NCI-H128 (cell line): ENCODE results near the gene ARAP1.

Experiments
- DNase-seq: peaks from one replicate; lab custom pipeline; 2025; ENCODE audit not compliant: unreplicated experiment; lab: John Stamatoyannopoulos, UW

ARAP1 gene

DNA sequence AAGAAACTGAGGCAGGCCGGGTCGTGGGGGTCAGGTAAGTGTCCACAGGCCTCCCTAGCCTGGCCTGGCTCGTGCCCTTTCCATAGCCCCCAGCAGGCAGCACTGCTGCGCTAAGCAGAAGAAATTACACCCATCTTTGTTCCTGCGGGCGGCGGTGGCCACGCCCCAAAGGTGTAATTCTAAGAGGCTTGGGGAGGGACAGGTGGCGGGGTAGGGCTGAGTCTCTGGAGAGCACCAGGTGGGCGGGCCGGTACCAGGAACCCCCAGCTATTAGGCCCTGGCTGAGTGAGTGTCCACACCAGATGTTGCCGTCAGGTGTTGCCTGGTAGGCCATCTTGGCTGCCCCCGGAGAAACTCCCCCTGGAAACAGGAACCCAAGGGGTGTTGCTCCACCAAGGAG lies 12.3 kb upstream of the ARAP1 start:
- no peak for DNase-seq

DNA sequence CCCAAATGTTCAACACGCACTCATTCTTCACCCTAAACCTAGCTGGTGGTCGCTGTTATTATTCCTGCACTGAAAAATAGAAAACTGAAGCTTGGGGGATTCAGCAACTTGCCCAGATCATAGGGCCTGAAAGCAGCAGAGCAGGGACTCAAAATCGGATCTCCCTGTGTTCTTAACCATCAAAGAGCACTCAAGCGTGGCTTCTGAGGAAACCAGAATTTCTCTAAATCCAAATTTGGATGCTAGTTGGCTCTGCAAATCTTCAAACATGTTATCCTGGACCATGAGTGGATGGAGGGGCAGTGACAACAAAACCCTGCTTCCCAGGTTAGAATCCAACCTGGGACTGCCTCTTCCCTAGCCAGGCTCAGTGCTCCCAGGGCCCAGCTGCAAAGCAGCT lies 11.6 kb upstream of the ARAP1 start:
- no peak for DNase-seq

DNA sequence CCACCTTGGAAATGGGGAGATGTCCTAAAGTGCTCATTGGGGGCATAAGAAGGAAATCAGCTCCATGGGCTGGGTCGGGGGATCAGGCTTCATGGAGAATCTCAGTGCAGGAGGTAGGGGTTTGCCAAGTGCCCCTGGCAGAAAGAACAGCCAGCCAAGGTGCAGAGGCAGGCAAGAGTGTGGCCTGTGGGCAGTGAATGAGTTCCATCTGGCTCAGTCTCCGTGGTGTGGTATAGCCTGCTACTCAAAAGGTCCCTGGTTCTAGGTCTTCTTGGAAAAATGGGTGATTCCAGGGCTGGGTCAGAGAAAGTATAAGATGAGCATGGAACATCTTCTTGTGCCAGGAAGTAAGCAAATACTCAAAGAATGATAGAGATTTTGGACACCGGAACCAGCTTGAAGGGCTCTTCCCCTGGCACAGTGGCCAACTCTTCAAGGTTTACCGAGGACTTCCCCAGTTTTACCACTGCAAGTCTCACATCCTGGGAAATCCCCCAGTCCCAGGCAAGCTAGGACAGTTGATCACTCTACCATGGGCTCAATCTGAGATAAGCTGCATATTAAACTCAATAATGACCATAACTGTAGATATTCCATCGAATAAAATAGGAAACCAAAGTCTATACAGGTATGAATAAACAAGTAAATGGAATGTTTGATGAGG lies 10.6 kb upstream of the ARAP1 start:
- no peak for DNase-seq

DNA sequence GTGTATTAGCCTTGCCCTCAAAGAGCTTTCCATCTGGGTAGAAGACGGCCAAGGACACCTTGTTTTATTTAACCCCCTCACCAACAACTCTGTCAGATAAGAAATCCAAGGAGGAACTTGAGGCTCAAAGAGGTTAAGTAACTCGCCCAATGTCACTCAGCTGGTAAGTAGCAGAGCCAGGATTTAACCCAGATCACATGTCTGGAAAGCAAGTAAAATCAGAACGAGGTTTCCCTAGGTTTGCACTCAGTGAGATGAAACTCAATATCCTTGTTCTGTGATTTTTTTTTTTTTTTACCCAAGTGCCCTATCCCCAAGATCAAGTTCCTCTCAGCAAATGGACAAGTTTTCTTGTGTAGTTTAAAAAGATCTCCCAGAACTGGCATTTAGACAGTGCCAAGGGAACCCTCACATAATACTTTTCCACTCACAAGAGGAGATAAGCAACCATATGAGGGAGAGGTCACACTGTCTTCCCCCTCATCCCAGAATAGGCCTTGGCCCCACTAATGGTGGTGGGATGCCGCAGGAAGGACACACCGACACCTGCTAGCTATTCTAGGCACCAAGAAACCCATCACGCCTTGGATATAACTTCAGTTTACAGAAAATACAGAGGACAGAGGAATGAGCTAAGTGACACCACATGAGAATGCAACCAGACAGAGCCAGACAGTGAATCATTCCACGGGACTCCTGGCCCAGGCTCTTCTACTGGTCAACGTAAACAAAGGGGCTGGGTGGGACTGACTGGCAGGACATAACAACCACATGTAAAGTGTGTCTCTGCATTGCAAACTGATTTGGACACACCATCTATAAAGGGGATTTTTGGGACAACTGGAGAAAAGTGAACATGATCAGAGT lies 8.6 kb upstream of the ARAP1 start:
- no peak for DNase-seq

DNA sequence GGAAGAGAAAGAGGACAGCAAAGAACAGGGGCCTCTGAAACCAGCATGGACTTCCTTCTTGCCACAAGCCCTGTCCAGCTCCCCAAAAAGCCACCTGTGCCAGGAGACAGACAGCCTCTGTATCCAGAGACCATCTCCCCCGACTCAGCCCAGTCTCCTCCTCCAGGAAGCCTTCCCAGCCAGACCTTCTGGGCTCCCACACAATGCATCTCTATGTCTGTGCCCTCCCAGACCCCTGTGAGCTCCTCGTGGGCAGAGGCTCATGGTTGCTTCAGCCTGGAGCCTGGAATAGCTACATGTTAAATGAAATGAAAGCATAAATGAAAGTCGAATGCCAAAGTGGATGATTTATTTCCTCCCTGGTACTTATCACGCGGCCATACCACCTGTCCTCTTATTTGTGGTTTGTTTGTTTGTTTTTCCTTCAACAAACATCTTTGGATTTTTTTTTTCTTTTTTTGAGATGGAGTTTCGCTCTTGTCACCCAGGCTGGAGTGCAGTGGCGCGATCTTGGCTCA lies 7.3 kb upstream of the ARAP1 start:
- DNase-seq, result no peak

DNA sequence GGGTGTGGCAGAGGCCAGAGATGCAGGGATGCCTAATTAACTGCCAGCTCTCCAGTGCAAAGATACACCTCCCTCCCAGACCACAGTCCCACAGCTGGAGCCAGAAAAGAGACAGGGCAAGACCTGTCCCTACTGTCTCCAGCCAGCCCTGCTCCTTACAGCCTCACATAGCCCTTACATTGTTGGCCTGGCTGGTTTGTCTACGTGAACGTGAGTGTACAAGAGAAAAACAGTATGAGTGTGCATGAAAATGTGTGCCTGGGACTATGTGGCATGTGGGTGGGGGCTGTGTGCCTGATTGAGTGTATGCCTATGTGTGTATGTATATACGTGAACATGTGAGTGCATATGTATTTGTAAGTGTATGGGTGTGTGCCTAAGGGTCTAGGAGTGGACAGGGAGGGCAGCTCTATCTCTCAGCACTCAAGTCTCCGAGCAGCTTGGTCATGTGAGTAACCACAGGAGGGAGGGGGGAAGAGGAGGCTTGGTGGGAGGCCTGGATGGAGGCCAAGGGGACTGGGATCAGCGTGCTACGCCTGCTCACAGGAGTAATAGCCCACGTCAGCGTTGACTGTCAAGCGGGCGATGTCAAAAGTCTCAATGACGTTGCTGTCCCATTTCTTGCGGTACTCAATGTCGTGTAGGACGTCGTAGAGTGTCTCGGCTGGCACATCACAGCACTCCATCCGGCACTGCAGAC lies 6.6 kb upstream of the ARAP1 start:
- peak; percentile 45 for DNase-seq

DNA sequence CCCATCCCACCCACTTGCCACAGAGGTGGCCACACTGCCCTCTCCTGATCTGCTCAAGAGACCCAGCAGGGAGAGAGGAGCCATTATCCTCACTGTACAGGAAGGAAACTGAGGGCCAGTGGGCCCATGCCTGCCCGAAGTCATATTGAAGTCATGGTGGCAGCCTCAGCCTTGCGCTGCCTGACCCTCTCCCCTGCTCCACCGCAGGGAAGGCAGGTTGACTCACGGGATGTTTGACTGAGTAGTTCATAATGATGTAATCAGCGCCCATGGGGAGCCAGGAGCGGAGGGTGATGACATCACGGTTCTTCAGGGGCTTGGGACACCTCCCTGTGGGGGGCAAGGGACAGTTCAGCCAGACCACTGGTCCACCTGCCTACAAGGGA lies 6.1 kb upstream of the ARAP1 start:
- no peak for DNase-seq

DNA sequence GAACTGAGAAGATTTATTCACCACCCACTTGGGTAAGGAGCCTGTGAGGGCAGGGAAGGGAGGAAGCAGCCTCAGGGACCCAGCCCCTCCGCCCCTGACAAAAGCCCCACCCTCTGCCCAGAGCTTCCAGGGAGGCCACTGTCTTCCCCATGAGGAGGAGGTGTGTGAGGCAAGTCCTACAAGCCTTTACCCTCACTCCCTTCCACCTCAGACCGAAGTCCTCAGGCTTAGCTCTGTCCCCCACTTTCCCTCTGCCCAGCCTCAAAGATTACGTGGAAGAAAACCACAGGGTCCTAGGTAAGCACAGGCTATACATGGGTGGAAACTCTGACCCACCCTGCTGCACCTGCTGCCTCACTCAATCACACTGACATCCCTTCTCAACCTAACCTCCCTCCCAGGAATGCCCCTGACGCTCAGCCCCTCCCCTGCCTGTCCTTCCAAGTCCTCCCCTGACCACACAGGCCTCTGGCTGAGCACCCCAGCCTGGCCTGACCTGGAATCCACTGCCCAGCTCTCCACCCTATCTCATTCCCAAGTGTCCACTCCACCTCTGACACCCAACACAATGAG lies 3.6 kb upstream of the ARAP1 start:
- DNase-seq, result no peak

DNA sequence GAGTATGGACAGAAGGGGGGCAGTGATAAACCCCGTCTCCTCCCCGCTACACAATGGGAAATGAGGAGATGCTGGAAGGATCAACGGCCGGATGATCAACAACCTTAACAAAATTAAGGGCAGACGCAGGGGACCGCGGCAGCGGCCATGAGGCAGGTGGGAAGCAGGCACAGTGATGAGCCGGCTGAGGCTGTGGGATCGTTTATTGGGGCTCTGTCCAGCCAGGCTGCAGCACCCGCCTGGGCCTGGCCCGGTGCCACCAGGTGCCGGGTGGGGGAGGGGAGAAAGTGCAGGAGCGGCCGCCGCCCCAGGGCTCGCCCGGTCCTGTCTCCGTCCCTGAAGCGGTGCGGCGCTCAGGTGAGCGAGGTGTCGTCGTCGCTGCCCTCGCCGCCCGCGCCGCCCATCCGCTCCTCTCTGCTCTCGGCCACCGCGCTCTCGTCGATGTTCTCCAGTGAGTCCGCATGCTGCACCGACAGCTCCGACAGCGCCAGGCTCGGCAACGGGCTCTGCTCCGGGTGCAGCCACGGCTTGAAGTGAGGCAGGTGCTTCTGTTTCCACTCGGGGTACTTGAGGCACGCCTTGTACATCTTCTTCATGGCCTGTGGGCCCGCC lies 2.4 kb upstream of the ARAP1 start:
- no peak for DNase-seq

DNA sequence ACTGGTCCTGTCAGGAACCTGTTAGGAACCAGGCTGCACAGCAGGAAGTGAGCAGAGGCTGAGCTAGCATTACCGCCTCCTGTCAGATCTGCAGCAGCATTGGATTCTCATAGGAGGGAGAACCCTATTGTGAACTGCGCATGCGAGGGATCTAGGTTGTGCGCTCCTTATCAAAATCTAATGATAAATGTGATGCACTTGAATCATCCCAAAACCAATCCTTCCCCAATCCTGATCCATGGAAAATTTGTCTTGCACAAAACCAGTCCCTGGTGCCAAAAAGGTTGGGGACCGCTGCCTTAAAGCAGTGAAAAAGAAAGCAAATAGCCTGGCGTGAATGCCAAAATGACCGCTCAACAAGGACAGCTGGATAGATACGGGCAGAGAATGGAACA lies 1.9 kb upstream of the ARAP1 start:
- DNase-seq, result no peak

DNA sequence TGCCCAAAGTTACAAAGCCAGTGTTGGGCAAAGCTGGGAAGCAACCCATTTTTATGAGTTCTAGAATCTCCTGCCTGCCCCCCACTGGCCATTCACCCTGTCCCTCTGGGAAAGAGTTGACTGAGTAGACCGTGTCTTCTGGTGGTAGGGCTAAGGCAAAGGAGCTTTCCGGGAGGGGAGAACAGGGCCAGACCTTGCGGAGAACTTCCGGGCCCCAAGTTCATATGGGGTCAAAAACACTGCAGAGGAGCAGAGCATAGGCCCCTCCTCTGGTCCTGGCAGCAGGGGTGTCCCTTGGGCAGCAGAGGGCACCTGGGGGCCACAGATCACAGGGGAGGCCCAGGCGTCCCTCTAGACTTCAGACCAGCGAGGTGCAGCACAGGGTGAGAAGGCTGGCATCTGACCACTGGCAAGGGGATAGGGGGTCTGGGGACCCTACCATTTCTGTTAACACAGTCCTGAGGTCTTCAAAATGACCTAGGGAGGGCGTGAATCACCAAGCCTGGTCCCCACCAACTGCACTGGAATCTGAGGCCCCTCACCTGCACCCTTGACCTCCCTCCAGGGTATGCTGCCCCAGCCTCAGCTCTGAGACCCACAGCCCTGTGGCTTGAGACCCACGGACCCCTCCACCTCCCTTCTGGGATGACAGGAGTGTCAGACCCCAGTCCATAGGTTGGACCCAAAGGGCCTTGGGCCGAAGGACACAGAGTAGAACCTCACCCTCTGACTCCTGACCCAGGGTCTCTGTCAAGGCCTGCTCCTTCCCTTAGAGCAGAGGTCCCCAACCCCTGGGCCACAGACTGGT lies 1.3 kb upstream of the ARAP1 start:
- no peak for DNase-seq

DNA sequence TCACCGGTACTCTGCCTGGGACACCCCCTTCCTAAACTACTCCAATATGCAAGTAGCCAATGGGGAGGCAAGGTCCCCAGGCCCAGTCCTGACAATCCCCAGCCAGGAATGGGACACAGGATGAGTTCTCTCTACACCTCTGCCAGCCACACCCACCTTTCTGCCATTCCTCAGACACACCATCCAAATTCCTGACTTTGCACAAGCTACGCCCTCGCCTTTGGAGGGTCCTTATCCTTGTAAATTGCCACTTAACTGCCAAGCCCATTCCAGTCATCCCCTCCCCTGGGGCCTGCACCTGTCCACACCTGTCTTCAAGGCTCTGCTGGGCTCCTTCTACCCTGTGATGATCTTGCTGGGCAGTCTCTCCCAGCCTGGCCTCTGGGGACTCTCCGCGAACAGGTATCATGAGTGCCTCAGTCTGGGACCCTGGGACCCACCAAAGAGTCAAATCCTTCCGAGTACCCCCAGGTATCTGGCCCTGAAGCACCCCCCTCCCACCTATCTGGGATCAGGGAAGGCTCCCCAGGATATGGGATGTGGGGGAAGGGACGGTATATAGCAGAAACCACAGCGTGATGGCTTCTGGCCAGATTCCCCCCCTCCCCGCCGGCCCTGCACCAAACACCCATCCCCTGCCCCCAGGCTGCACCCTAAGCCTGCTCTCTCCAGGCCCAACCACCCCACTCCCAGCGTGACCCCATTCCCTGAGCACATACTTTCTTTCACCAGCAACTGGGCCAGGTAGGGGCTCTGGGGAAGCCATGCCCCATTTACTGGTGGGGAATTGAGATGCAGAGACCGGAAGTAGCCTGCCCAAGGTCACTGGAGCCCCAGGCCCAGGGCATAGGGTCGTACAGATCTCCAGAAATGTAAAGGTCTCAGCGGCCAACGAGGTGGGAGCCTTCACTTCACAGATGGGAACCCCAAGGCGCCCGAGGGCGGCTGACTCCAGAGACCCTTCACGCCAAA lies 806 bp downstream of the ARAP1 start:
- no peak for DNase-seq

DNA sequence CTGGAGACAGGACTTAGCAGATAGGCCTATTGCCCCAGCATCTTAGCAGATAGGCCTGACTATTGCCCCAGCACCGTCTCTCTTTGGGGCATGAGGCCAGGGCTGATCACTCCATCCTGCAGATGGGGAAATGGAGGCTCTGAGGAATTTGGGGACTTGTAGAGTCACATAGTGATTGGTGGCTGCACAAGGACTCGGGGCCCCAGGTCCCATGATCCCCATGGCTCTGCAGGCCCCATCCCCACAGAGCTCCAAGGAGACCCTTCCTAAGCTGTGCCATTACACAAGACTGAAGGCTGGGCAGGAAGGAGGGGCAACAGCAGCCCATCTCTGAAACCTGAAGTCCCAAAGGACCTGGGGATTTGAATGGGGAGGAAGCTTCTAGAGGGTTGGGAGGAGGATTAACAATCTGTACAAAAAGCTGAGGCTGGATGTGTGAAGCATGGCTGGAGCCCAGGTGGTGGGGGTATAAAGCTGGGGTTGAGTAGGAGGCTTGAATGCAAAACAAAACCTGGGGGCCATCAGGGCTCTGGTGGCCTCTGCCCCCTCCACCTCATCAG lies 1.6 kb downstream of the ARAP1 start:
- no peak for DNase-seq

DNA sequence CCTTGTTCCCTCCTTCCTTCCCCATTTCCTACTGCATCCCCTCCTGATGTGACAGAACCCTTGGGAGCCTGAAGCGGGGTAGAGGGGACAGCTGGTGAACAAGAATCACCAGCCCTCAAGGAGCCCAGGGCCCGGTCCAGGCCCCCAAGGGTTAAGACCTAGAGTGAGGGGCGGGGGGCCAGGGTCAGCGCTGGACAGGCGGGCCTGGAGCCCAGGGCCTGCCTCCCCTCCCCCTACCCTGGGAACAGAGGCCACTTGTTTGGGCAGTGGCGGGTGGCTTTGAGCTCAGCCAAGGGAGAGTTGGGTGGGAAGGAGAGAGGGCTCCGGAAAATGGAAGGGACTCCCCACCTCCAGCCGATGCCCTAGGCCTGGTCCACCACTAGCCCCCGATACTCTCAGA lies 2.1 kb downstream of the ARAP1 start:
- no peak for DNase-seq

DNA sequence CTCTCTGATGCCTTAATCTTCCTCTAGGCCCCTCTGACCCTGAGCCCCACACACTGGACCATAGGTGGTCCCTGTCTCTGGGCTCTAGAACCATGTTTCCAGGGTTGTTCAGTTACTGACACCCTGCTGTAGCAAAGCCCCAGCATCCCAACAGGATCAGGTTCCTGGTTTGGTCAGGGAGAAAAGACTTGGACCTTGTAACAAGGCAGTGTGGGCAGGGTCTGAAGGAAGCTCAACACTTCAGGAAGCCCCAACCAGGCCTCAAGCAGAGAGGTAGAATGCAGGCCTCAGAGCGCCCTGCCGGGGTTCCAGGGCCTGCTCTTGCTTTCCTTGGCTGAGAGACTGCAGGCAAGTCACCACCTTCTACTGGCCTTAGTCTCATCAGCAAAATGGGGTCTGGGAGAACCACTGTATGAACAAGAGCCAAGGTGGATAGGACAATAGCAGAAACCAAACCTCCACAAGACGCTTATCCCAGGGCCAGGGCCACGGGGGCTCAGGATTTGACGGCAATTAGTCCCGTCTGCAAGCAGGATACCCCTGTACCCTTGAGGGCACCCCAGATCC lies 4.8 kb downstream of the ARAP1 start:
- no peak for DNase-seq

DNA sequence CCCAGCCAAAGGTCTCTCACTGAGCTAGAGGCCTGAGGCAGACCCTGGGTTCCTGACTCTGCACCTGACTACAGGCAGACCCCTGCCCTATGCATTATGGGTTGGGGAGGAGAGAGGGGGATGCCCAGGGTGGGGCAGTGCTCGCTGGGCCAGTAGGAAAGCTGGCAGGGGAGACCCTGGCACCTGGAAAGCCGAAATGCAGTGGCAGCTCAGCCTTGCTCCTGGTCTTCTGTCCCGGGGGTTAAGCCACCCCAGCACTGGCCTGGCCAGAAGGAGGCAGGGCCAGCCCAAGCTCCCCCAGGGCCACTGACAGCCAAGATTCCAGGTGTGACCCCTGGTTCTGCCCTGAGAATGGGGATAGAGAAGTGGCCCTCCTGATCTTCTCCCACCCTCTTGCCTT lies 5.4 kb downstream of the ARAP1 start:
- DNase-seq, result no peak

DNA sequence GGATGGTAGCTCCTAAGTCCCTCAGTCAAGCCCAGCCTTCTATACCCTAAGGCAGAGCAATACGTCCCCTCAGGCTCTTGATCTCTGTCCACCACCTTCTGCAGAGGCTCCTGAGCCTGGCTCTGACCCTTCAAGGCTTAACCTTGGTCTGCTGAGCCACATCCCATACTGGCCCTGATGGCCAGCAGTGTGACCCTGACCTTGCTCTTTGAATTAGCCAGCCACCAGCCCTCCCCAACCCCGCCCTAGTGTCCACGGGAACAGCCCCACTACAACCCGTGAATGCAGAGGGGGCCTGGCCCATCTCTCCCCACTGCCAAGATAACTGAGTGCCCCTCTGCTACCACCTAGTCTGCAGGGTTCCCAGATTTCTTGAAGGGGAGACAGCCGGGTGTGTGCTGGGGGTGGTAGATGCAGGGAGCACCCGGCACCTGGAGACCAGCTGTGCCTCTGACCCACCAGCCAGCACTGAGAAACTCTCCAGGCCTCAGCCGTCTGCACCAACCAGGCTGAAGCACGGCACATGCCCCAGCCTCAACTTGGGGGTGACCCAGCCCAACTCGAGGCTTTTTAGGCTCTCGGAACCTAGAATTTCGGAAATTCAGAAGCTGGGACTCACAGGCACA lies 6.2 kb downstream of the ARAP1 start:
- DNase-seq, result no peak

DNA sequence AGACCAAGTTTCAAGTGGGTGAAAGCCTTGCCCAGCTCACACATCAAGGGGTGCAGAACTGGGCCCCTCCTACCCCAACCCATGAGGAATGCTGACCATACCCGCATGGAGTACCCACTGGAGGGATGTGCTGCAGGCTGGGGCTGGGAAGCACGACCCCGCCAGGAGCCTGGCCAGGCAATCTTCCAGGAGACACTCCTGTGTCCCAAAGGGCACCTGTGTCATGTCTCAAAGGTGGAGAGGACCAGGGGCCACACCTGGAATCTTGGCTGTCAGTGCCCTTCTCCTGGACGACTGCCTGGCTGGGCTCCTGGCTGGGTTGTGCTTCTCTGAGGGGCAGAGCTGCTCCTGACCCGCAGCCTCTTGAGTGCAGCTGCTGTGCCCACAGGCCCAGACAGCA lies 6.7 kb downstream of the ARAP1 start:
- DNase-seq, result no peak
